ENCODE results near the gene LAIR2.

Gene LAIR2

GRCh38 chr19:54541712-54542111, 39.1 kb downstream of the LAIR2 start:
- DNase-seq = no peak

GRCh38 chr19:54548806-54549205, 46.2 kb downstream of the LAIR2 start:
- DNase-seq = no peak

- no peak for DNase-seq
Observed at GRCh38 chr19:54549224-54549623, 46.6 kb downstream of the LAIR2 start.

GRCh38 chr19:54551293-54551692, 48.7 kb downstream of the LAIR2 start:
- DNase-seq = no peak

- no peak for DNase-seq
Observed at GRCh38 chr19:54551950-54552912, 49.6 kb downstream of the LAIR2 start.

GRCh38 chr19:54552913-54553310, 50.3 kb downstream of the LAIR2 start:
- no peak for DNase-seq

- DNase-seq = no peak
Observed at GRCh38 chr19:54554006-54554405, 51.4 kb downstream of the LAIR2 start.

- DNase-seq = no peak
Observed at GRCh38 chr19:54554896-54555295, 52.3 kb downstream of the LAIR2 start.

GRCh38 chr19:54556194-54556593, 53.6 kb downstream of the LAIR2 start:
- DNase-seq = no peak

- no peak for DNase-seq
Observed at GRCh38 chr19:54558339-54558738, 55.7 kb downstream of the LAIR2 start.

Measured in NCI-H446 treated with DMSO at 0.1 percent for 48 hours (cell line).